Measurements from ENCODE around the gene EFHD1. TPM values are rescaled to one million over a fixed set of nuclear protein-coding genes. Genes with fewer than 3 reads are reported as not detected.

The EFHD1 gene
- total RNA-seq, 2 experiments from 2014 or later: 0.23 TPM; not detected in 1

GRCh38 chr2:232731470-232731869 lies 98.1 kb downstream of the EFHD1 start:
- ATAC-seq: no peak
- peaks cover 3% of the 10 kb centered on the region for H3K4me1 Mint-ChIP-seq
- H3K36me3 Mint-ChIP-seq (ENCODE audit: low read depth): peaks cover 28% of the 10 kb centered on the region
- no peak overlapping the region for H3K27ac Mint-ChIP-seq
- H3K27me3 Mint-ChIP-seq: no peaks in the 10 kb centered on the region
- CTCF ChIA-PET: interaction anchor here (0.6 kb wide), 1 partner anchor 220 kb away, joined by 4 read pairs; no protein-coding TSS in a partner anchor
- no peak overlapping the region for H3K4me3 Mint-ChIP-seq
- no peaks in the 10 kb centered on the region for H3K9me3 Mint-ChIP-seq (ENCODE audit: low read depth)
- POLR2A ChIA-PET: no interaction called here
- intact Hi-C loops (cut with DNase I, micrococcal nuclease): no loop called here
- DNase-seq: no peak

Other genes with a start within 250 kb of the EFHD1 start
- gene ALPG, start 226.8 kb upstream of the EFHD1 start, total RNA-seq: not detected
- gene ALPI, start 177.5 kb upstream of the EFHD1 start, total RNA-seq: not detected
- gene ECEL1, start 145.8 kb upstream of the EFHD1 start, total RNA-seq: under 1 TPM; 0.19 to 0.23 TPM
- gene PRSS56, start 113.2 kb upstream of the EFHD1 start, total RNA-seq: not detected
- gene CHRND, start 107.4 kb upstream of the EFHD1 start, total RNA-seq: not detected
- not detected for gene CHRNG, start 93.9 kb upstream of the EFHD1 start, total RNA-seq
- gene TIGD1, start 83.0 kb upstream of the EFHD1 start, total RNA-seq: 1 to 10 TPM; 7.6 to 7.9 TPM
- gene EIF4E2, start 82.9 kb upstream of the EFHD1 start, total RNA-seq: 10 to 100 TPM; 57.0 to 68.0 TPM
- gene GIGYF2, start 63.7 kb downstream of the EFHD1 start, total RNA-seq: 10 to 100 TPM; 51.1 to 51.9 TPM
- not detected for gene KCNJ13, start 143.0 kb downstream of the EFHD1 start, total RNA-seq
- 1 to 10 TPM in 1 of 2 experiments, under 1 TPM in 1; 0.87 to 2.1 TPM for gene SNORC, start 236.7 kb downstream of the EFHD1 start, total RNA-seq